ENCODE results near the gene MALSU1.

- TF ChIP-seq EZH2 (IDR thresholded peaks at IDR 0.05; ENCODE audit: borderline replicate concordance, low read length): no peak
- no peak for TF ChIP-seq CTCF (IDR thresholded peaks at IDR 0.05; ENCODE audit: low read length)
These were observed 30.4 kb upstream of the MALSU1 start for GRCh38 chr7:23268746-23269145.
